HEK293 (cell line): ENCODE data around the gene PDP2.

Experiments
- CTCF ChIP-seq: fragments of 450-650 bp; formaldehyde crosslinking; IDR thresholded peaks from 2 replicates; pipeline ENCODE4 v1.5.1; 2016; ENCODE audit warnings: missing biosample characterization, missing genetic modification characterization
- KLF8 ChIP-seq: fragments of 450-650 bp; formaldehyde crosslinking; IDR thresholded peaks from 2 replicates; pipeline ENCODE4 v1.5.1; 2016; ENCODE audit warnings: missing biosample characterization, missing genetic modification characterization

GRCh38 chr16:66858740-66859396, 21.4 kb upstream of the PDP2 start:
- TF ChIP-seq CTCF (tag by site-specific recombination): no peak
- TF ChIP-seq KLF8 (tag by site-specific recombination): no peak
